Cardiac atrium fibroblast (primary cell): ENCODE data around the gene LRRC49. TPM values are rescaled to one million over a fixed set of nuclear protein-coding genes. Genes with fewer than 3 reads are reported as not detected.

Experiments
- total RNA-seq: library from RNA; depleted of rRNA; stranded (reverse); fragments of >200 nt; gene quantifications from 2 replicates; pipeline ENCODE4 v1.2.3, GENCODE V29; 2015

LRRC49 gene
- total RNA-seq, result 4.9 and 5.8 TPM in 2 replicates

GRCh38 chr15:70892002-70892911 is at the start of gene LRRC49, which contains the start of gene THAP10:
Gene LRRC49 (plus strand): TSS chr15:70892826. CDS start chr15:70892895, 69 bp downstream.
Gene THAP10 (minus strand): TSS chr15:70892433. CDS start chr15:70892272, 161 bp downstream.

GRCh38 chr15:70853973-70854665 is 38.5 kb upstream of the LRRC49 start, which contains the start of gene LARP6:
Gene LARP6 (minus strand): TSS chr15:70854157. CDS start chr15:70854088, 69 bp downstream.

Other genes starting within 250 kb of the LRRC49 start
- gene UACA, start 129.3 kb upstream of the LRRC49 start, total RNA-seq, result 28.4 and 44.0 TPM in 2 replicates
- gene LARP6, start 38.7 kb upstream of the LRRC49 start, total RNA-seq, result 51.4 and 78.5 TPM in 2 replicates
- 2.1 and 2.2 TPM in 2 replicates for gene THAP10, start 393 bp upstream of the LRRC49 start, total RNA-seq
- gene THSD4, start 222.6 kb downstream of the LRRC49 start, total RNA-seq, result 11.0 and 12.6 TPM in 2 replicates